HepG2 (cell line): ENCODE measurements around the gene FUCA1. TPM values are rescaled to one million over a fixed set of nuclear protein-coding genes. Genes with fewer than 3 reads are reported as not detected.

Source experiments
- CAMTA2 ChIP-seq: sonication (generic); formaldehyde crosslinking; IDR thresholded peaks from 2 replicates; pipeline ENCODE4 v1.4.0; 2020; ENCODE audit warnings: mild to moderate bottlenecking, missing genetic modification reagents, borderline replicate concordance
- CTCF ChIP-seq: sonication (generic); formaldehyde crosslinking; IDR thresholded peaks from 2 replicates; pipeline ENCODE4 v1.5.0; 2020; ENCODE audit warnings: mild to moderate bottlenecking, missing genetic modification reagents, moderate library complexity
- PAXIP1 ChIP-seq: sonication (generic); formaldehyde crosslinking; conservative IDR thresholded peaks from 2 replicates; pipeline ENCODE4 v1.4.0; 2020; ENCODE audit warnings: mild to moderate bottlenecking, missing genetic modification reagents, moderate library complexity
- ZBTB42 ChIP-seq: sonication (generic); formaldehyde crosslinking; IDR thresholded peaks from 2 replicates; pipeline ENCODE4 v1.5.0; 2020; ENCODE audit warnings: mild to moderate bottlenecking, missing genetic modification reagents
- ZMYM2 ChIP-seq: sonication (generic); formaldehyde crosslinking; IDR thresholded peaks from 2 replicates; pipeline ENCODE4 v1.8.0; 2022; ENCODE audit warnings: mild to moderate bottlenecking, missing genetic modification reagents
- ZNF740 ChIP-seq: sonication (generic); formaldehyde crosslinking; IDR thresholded peaks from 2 replicates; pipeline ENCODE4 v1.4.0; 2020; ENCODE audit warnings: missing genetic modification reagents
- polyA plus RNA-seq, 8 experiments: library from polyadenylated mRNA; depleted of rRNA in 3 of 8; stranded (reverse) in 7 of 8; unstranded in 1 of 8; fragments of >200 nt; fragmentation: Illumina TruSeq in 4 of 8; extraction: Trizol in 4 of 8; gene quantifications; 2 replicates each; pipeline versions ENCODE4 v1.2.1 to v1.2.3, GENCODE V29; 2011 to 2016; ENCODE audit warnings: low read depth in 4 of 8, missing spikeins in 1 of 8, mixed read lengths in 1 of 8; ENCODE audit not compliant: insufficient read depth in 1 of 8
- total RNA-seq, 5 experiments: library from RNA; depleted of rRNA; stranded (reverse); fragments of >200 nt; fragmentation: Illumina TruSeq; extraction: Trizol; gene quantifications; 2 replicates each; pipeline ENCODE4 v1.2.3, GENCODE V29; 2016; ENCODE audit warnings: low read depth in 1 of 5
- TF ChIP-seq, protein P1 (sequence below): sonication (generic); formaldehyde crosslinking; IDR thresholded peaks from 2 replicates; pipeline ENCODE4 v1.4.0; 2020; ENCODE audit warnings: missing genetic modification reagents
- TF ChIP-seq, protein P2 (sequence below): IDR thresholded peaks from 2 replicates; pipeline ENCODE4 v1.6.1; 2016; ENCODE audit warnings: low read depth, missing genetic modification reagents, missing compliant biosample characterization
- TF ChIP-seq, protein P3 (sequence below): sonication (generic); formaldehyde crosslinking; IDR thresholded peaks from 2 replicates; pipeline ENCODE4 v1.5.1; 2020; ENCODE audit warnings: missing genetic modification reagents, mild to moderate bottlenecking, borderline replicate concordance
- TF ChIP-seq, protein P4 (sequence below): IDR thresholded peaks from 2 replicates; pipeline ENCODE4 v1.4.0; 2020; ENCODE audit warnings: mild to moderate bottlenecking, missing genetic modification reagents

The FUCA1 gene
- total and polyA plus RNA-seq, 2 of the 13 experiments (the other 11 are each of a cell fraction or from before 2014, with no cell fraction given): 32.7 to 33.6 TPM

DNA sequence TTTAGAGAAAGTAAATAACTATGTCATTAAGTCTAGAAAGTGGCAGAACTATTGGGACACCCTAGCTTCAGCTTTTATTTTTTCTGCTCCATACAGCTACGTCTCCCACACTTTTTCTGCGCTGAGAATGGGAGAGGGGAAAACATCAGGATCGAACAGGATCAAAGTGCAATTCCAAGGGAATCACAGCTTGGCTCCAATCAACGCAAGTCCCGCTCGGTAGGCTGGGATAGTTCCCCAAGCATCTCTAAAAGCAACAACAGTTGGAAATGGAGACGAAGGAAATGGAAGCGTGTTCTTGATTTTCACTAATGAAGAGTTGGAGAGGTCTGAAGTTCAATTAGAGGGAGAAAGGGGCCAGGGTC, 43.4 kb downstream of the FUCA1 start (continued):
- TF ChIP-seq, protein P1, sequence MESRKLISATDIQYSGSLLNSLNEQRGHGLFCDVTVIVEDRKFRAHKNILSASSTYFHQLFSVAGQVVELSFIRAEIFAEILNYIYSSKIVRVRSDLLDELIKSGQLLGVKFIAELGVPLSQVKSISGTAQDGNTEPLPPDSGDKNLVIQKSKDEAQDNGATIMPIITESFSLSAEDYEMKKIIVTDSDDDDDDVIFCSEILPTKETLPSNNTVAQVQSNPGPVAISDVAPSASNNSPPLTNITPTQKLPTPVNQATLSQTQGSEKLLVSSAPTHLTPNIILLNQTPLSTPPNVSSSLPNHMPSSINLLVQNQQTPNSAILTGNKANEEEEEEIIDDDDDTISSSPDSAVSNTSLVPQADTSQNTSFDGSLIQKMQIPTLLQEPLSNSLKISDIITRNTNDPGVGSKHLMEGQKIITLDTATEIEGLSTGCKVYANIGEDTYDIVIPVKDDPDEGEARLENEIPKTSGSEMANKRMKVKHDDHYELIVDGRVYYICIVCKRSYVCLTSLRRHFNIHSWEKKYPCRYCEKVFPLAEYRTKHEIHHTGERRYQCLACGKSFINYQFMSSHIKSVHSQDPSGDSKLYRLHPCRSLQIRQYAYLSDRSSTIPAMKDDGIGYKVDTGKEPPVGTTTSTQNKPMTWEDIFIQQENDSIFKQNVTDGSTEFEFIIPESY: no peak
- TF ChIP-seq, protein P2, sequence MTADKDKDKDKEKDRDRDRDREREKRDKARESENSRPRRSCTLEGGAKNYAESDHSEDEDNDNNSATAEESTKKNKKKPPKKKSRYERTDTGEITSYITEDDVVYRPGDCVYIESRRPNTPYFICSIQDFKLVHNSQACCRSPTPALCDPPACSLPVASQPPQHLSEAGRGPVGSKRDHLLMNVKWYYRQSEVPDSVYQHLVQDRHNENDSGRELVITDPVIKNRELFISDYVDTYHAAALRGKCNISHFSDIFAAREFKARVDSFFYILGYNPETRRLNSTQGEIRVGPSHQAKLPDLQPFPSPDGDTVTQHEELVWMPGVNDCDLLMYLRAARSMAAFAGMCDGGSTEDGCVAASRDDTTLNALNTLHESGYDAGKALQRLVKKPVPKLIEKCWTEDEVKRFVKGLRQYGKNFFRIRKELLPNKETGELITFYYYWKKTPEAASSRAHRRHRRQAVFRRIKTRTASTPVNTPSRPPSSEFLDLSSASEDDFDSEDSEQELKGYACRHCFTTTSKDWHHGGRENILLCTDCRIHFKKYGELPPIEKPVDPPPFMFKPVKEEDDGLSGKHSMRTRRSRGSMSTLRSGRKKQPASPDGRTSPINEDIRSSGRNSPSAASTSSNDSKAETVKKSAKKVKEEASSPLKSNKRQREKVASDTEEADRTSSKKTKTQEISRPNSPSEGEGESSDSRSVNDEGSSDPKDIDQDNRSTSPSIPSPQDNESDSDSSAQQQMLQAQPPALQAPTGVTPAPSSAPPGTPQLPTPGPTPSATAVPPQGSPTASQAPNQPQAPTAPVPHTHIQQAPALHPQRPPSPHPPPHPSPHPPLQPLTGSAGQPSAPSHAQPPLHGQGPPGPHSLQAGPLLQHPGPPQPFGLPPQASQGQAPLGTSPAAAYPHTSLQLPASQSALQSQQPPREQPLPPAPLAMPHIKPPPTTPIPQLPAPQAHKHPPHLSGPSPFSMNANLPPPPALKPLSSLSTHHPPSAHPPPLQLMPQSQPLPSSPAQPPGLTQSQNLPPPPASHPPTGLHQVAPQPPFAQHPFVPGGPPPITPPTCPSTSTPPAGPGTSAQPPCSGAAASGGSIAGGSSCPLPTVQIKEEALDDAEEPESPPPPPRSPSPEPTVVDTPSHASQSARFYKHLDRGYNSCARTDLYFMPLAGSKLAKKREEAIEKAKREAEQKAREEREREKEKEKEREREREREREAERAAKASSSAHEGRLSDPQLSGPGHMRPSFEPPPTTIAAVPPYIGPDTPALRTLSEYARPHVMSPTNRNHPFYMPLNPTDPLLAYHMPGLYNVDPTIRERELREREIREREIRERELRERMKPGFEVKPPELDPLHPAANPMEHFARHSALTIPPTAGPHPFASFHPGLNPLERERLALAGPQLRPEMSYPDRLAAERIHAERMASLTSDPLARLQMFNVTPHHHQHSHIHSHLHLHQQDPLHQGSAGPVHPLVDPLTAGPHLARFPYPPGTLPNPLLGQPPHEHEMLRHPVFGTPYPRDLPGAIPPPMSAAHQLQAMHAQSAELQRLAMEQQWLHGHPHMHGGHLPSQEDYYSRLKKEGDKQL (CRISPR knock-in tag): no peak
- no peak for TF ChIP-seq ZMYM2 (CRISPR knock-in tag)
- peak; percentile 71 for TF ChIP-seq PAXIP1 (CRISPR knock-in tag)
- TF ChIP-seq CTCF (CRISPR knock-in tag): no peak
- TF ChIP-seq ZBTB42 (CRISPR knock-in tag): no peak
- no peak for TF ChIP-seq CAMTA2
- TF ChIP-seq, protein P3, sequence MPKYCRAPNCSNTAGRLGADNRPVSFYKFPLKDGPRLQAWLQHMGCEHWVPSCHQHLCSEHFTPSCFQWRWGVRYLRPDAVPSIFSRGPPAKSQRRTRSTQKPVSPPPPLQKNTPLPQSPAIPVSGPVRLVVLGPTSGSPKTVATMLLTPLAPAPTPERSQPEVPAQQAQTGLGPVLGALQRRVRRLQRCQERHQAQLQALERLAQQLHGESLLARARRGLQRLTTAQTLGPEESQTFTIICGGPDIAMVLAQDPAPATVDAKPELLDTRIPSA (CRISPR knock-in tag): no peak
- TF ChIP-seq ZNF740 (CRISPR knock-in tag): no peak
- TF ChIP-seq, protein P4, sequence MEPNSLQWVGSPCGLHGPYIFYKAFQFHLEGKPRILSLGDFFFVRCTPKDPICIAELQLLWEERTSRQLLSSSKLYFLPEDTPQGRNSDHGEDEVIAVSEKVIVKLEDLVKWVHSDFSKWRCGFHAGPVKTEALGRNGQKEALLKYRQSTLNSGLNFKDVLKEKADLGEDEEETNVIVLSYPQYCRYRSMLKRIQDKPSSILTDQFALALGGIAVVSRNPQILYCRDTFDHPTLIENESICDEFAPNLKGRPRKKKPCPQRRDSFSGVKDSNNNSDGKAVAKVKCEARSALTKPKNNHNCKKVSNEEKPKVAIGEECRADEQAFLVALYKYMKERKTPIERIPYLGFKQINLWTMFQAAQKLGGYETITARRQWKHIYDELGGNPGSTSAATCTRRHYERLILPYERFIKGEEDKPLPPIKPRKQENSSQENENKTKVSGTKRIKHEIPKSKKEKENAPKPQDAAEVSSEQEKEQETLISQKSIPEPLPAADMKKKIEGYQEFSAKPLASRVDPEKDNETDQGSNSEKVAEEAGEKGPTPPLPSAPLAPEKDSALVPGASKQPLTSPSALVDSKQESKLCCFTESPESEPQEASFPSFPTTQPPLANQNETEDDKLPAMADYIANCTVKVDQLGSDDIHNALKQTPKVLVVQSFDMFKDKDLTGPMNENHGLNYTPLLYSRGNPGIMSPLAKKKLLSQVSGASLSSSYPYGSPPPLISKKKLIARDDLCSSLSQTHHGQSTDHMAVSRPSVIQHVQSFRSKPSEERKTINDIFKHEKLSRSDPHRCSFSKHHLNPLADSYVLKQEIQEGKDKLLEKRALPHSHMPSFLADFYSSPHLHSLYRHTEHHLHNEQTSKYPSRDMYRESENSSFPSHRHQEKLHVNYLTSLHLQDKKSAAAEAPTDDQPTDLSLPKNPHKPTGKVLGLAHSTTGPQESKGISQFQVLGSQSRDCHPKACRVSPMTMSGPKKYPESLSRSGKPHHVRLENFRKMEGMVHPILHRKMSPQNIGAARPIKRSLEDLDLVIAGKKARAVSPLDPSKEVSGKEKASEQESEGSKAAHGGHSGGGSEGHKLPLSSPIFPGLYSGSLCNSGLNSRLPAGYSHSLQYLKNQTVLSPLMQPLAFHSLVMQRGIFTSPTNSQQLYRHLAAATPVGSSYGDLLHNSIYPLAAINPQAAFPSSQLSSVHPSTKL: peak; percentile 31
